GOT3 (cell line): ENCODE results near the gene DBR1.
"Not testable (repeated sequence)": the region's sequence is repeated elsewhere in the genome, so short reads cannot be mapped to it uniquely, and the experiment has no call there.

Experiments
- DNase-seq: peaks from one replicate; lab custom pipeline; 2025; ENCODE audit warnings: mixed read lengths; lab: John Stamatoyannopoulos, UW

DBR1 gene

DNA sequence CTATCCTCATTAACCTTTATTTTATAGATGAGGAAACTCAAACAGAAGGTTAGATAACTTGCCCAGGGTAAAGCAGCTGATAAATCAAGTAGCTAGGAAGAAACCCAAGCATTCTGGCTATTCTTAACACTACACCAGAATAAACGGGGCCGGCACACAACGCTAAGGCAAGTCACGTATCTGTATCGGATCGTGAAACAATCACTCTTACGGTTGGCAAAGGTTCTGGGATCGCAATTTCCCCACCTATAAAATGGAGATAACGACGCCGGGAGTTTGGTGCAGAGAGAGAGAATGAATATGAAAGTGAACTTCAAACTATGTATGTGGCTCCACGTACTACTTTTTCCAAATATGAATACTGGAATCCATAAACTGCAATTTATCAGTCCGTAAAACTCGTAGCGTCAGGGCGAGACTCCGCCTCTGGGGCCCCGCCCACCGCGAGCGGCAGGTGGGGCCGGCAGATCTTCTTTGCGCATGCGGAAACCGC lies 12.1 kb upstream of the DBR1 start:
- DNase-seq: no peak

DNA sequence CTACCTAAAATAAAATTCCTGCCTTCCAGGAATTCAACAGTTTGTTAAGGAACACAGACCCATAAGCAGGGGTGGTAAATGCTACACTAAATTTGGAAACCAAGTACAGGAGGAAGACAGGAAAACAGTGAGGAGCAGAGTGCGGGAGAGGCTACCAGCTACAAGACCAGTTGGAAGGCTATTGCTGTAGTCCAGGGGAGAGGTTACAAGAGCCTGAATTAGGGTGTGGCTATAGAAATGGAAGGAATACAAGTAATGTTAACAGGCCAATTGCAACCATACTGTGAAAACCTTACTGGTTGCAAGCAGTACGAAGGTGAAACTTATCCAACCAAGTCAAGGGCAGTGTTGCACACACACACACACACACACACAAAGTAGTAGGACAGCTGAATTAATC lies 11.5 kb upstream of the DBR1 start:
- no peak for DNase-seq

DNA sequence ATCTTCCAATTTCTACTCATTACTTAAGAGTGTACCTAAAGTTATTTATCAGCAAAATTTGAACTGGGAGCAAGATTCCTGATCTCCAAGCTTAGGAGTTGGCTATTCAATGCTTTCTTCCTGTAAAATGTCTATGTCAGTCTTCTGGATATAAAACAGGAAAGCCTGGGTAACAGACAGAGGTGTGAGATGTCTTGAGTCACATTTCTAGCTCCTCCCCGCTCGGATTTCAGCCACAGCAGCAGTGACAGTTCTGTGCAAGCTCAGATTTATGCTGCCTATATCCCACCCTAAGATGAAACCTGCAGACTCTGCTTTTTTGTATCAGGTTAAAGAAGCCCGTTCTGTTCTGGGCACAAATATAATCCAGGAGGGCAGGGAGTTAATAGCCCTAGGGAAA lies 10.3 kb upstream of the DBR1 start:
- DNase-seq: no peak

DNA sequence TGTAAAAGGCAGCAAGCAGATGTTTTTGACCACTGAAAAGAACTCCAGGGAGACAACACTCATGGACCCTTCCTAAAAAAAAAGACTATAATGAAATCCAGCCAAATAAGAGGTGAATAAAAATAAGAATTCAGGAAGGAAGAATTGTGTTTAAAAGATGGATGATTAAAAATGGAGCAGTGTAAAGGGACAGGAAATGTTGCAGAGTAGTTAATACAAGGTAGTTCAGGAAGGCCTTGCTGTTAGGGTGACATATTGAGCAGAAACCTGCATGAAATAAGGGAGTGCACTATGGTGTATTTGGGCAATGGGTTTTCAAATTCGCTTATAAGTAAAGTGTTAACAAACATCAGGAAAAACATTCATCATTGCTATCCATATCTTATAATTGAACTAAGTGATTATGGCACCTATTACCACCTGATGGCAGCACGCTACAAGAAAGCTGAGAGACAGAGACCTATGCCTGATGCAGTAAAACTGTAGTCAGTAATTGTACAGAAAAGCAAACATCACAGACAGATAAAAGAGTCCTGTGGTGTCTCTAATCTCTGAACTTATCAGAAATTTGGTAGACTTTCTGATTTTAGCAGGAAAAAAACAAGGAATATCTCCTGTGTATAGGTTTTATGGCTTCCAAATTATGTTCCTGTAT lies 5.8 kb upstream of the DBR1 start:
- DNase-seq: no peak

DNA sequence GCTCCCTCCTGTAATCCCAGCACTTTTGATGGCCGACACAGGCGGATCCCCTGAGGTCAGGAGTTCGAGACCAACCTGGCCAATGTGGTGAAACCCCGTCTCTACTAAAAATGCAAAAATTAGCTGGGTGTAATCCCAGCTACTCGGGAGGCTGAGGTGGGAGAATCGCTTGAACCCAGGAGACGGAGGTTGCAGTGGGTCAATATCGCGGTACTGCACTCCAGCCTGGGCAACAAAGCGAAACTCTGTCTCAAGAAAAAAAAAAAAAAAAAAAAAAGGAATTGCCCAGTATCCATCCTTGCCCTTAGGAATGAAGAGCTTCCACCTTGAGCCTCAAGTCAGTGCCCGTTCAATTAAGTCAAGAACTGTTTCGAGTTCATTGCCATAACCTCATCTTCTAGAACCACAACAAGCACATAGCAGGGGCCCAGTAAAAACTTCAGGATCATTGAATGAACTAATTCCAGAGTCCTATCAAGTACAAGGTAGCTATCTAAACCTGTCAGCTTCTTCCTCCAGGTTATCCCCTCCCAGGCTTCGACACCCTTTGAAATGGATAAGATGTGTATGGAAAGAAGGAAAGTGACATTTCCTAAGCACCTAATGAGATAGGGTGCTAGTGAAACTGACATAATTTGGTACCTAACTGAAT lies 826 bp downstream of the DBR1 start:
- no peak for DNase-seq

DNA sequence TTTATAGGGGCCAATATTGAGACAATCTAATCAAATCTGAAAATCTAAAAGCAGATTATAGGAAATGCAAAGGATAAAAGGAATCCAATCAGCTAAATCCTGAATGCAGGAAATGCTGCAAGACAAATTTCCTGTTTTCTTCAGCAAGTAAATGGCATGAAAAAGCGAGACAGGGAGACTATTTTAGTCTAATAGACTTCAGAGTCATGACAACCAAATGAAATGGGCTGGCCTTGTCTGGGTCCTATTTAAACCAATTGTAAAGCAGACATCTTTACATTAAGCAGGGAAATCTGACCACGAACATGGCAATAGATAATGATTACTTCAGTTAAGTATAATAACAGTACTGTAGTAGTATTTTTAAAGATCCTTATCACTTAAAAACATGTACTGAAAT lies 2.1 kb downstream of the DBR1 start:
- no peak for DNase-seq

DNA sequence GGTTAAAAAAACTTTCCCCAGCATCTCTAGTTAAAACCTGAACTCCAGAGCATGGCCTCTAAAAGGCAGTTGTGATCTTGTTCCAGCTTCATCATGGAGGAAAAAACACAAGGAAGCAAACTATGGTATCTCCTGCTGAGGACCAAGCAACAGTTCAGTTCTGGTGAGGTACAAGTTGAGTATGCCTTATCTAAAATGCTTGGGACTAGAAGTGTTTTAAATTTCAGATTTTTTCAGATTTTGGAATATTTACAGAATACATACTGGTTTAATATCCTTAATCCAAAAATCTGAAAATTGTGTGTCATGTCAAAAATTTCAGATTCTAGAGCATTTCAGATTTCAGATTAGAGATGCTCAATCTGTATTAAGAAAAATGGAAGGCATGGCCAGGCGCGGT lies 9.7 kb downstream of the DBR1 start:
- no peak for DNase-seq

DNA sequence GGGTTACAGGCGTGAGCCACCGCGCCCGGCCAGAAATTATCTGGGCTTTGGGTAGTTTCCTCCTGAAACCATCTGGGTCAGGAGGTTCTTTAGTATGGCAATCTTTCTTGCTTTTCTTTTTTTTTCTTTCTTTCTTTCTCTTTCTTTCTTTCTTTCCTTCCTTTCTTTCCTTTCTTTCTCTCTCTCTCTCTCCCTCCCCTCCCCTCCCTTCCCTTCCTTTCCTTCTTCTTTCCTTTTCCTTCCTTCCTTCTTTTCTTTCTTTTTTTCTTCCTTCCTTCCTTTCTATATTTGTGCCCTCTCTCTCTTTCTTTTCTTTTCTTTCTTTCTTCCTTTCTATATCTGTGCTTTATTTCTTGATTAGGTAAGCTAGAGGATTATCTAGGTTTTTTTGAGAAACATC lies 17.0 kb downstream of the DBR1 start:
- no peak for DNase-seq

DNA sequence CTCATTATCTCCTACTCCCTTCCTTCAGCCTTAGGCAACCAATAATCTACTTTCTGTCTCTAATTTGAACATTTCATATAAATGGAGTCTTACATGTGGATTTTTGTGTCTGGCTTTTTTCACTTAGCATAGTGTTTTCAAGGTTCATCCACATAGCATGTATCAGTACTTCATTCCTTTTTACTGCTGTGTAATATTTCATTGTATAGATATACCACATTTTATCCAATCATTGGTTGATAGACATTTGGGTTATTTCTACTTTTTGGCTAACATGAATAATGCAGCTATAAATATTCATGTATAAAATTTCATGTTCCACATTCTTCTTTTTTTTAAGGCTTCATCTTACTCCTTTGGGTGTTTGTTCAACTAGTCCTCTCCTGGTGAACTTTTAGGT lies 20.2 kb downstream of the DBR1 start:
- DNase-seq: no peak

DNA sequence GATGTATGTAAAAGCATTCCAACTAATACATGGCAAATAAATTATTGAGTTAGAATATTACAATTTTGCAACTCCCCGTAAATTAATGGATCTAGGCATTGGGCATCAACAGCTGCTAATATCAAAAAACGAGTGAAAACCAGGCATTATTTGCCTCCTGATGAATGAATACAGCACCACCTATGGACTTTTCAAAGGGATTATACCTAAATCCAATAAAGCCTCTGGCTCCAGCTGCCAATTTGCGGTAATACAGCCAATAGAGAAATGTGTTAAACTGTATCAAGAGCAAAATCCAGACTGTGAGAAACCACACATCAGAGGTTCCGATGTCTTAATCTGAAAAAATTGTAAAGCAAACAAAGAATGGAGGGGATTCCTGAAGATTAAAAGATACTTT lies 26.2 kb downstream of the DBR1 start:
- no peak for DNase-seq

DNA sequence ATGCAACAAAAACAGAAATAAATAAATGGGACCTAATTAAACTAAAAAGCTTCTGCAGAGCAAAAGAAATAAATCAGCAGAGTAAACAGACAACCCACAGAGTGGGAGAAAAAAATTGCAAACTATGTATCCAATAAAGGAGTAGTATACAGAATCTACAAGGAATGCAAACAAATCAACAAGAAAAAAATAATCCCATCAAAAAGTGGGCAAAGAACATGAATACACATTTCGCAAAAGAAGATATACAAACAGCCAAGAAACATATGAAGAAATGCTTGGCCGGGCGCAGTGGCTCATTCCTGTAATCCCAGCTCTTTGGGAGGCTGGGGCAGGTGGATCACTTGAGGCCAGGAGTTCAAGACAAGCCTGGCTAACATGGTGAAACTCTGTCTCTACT lies 32.5 kb downstream of the DBR1 start:
- not testable (repeated sequence) for DNase-seq

DNA sequence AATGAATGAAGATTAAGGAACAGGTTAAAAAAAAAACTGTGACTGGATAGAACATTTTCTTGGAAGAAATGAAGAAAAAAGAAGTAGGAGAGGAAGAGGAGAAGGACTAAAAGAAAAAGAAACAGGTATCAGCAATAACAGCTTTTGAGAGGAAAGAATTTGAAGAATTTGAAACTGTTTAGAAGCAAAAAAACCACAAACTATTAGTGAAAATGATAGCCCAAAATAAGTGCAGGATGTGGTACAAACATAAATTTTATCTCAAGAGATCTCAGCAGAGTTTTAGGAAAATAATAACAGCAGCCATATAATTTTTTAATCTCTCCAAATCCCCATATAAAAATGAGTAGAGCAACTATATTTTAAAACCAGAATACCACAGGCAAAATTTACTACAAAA lies 33.8 kb downstream of the DBR1 start:
- no peak for DNase-seq

DNA sequence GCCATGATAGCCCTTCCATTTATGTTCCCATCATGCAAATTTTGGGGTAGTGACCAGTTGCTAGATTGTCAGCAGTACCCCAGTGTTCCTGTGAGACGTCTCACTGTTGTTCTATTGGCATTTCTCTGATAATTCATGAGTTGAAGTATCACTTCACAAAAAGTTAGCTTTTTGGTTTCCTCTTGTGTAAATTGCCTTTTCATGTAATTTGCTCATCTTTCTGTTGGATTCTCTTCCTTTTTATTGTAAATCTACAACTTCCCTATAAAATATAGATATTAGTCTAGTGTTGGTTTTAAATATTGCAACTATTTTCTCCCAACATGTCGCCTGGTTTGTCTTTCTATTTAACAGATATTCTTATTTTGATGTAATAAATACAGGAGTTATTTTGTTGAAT lies 35.0 kb downstream of the DBR1 start:
- no peak for DNase-seq

DNA sequence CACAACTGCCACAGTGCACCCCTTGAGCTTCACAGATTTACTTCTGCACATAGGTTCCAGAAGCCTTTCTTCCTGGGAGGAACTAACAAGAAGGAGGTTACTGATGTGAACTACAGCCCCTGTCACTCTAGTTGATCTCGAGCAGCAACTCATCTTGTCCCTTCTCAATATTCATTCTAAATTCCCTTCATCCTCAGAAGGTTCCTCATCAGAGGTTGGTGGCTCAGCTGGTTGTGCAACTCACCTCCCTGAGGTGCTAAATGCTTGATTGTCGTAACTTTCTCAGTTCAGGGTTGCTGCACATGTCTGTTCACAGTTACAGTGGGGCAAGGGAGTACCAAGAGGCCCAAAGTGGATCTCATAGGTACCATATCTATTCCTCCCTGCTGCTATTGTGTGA lies 36.9 kb downstream of the DBR1 start:
- DNase-seq: no peak

DNA sequence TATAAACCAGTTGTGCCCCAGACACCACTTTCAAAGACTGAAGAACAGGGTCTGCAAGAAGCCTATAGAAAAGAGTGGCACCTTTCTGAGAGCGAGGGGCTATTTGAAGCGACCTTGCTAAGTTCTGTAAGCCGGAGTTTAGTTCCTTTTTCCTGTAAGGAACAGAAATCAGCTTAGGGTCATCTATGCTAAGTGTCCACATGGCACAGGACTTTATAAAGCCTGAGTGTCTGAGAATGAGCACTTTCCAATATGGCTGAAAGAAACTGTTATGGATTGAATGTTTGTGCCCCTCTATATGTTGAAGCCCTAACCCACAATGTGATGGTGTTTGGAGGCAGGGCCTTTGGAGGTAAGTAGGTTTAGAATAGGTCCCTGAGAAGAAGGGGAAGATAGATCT lies 38.5 kb downstream of the DBR1 start:
- no peak for DNase-seq

DNA sequence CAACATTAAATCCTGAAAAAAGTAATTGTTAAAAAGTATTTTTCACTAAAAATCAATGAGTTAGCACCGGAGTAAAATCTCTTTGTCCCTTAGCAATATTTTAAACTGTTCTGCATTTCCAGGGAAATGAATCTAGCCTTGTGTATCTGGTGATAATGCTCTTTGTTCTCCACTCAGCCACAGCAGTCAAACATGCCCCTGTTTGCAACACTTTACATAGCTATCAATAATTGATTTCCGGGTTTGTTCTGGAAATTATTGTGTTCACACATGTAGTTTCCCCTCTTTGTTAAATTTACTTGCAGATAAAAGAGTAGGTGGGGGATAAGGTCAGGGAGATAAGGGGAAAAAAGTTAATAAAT lies 38.9 kb downstream of the DBR1 start:
- DNase-seq: no peak

DNA sequence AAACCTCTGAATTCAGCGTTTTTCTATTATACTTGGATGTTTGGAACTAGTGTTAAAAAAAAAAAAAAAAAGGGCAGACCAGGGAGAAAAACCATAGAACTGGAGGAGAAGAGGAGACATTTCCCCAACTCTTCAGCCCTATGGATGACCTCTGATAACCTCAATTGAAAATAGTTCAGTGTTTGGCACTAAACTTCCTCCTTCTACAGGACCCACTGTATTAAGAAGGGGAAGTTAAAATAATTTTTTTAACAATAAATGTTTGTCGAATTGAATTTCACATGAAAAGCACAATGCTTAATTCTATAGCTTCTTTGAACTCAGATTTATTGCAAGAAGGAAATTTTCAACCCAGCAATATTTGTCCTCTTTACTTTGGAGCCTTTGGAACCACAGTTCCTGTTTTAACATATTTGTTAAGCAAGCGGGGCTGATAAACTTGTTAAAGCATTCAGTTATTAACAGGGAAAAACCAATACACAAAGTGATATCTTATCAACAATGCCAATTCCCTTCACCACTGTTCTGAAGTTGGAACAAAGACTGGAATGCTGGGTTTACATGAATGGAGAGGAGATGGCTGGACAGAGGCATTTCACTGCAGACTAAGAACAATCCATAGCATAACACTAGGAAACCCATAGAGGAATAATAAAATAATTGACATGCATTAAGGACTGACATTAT lies 39.4 kb downstream of the DBR1 start:
- DNase-seq: no peak

DNA sequence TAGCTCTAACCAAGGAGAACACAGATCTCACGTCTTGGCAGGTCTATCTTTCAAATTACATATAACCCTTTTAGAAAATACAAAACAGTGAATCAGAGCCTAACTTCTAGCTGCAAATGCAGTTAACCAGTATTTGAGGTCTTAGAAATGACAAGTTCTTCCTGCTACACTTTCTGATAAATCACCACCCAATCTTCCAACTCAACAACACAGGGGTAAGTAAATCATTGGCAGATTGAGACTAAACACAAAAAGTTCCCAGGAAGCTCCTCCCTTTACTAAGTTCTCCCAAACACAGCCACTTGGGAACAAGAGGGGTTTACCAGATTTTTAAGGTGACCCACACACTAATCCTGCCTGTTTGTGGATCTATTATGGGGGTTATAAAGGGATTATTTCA lies 42.5 kb downstream of the DBR1 start, which contains the start of gene A4GNT:
Gene A4GNT (minus strand): TSS at position 152 of the 400 bp plus-strand sequence. CDS start 1,134 bp downstream, outside the sequence.
- DNase-seq: no peak

DNA sequence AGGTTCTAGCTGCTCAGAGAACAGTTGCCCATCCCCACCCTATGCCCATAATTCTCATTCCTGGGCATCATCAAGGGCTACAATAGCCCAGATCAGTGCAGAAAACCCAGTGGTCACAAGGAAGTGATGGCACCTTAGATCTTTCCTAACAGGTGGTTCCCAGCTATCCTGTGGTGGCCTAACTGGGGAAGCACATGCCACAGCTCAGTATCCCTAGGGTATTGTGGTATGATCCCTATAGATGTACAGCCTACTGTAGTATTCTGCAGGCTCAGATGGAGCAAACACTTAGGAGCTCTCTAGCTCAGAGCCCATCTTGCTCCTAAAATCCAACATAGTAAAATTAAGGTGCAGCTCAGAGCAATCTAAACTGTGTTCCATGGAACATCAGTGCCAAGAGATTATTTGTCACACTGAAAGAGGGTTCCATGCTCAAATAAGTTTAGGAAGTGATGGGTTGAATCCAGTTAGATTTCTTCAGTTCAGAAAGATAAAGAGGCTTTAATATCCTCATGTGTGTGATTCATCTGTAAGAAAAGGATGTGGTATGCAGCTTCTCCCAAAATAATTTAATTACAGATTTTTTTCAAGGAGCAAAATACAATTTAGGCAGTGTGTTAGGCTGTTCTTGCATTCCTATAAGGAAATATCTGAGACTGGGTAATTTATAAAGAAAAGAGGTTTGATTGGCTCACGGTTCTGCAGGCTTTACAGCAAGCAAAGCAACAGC lies 46.9 kb downstream of the DBR1 start:
- DNase-seq: no peak

DNA sequence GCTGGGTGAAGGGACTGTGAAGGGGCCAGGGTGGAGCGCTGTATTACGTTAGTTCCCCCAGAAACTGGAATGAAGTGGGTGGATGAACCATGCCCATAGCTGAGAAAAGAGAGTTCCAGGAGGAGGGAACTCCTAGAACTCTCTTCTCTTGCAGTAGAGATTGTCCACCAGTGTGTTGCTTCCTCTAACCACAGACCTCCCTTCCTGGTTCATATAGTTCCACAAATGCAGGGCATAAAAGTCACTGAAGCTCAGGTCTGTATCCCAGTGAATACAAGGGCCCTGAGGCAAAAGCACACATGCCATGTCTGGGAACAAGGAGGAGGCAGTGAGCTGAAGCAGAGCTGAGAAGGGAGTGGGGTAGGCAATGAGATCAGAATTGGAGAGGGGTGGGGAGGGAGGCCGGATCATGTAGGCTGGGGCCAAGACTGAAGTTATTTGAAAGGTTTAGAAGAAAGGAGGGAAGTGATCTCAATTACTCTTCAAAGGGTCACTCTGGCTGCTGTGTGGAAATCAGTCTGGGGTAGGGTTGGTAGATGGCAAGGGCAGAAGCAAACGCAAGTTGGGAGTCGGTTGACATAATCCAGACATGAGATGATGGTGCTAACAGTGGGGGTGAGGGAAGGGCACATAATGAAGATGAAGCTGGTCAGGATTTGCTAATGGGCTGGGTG lies 49.0 kb downstream of the DBR1 start:
- DNase-seq: no peak

DNA sequence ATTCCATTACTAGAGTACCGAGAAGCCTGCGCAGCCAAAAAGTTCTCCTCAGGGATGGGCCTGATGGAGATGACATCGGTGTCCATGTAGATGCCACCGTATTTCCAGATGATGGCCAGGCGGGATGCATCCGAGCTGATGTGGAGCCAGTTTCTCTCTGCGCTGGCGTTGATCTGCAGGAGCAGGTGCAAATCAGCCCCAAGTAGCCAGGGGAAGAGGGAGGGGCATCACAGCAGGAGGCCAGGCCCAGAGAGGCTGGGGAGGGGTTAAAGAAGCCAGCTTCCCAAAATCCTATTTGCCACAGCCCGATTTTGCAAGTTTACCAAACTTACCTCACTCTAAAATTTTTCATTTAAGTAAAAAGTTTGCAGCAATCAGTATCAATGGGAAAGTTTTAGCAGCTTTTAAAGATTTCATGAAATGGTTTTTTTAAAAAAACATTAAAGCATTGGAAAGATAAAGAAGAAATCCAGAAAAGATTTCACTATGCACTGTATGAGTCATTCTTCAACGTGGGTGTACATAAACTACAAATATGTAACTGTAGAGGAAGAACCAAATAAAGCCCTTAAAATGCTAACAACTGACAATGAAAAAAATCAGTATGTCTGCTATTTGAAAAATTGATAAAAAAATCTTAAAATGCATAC lies 49.9 kb downstream of the DBR1 start:
- no peak for DNase-seq

DNA sequence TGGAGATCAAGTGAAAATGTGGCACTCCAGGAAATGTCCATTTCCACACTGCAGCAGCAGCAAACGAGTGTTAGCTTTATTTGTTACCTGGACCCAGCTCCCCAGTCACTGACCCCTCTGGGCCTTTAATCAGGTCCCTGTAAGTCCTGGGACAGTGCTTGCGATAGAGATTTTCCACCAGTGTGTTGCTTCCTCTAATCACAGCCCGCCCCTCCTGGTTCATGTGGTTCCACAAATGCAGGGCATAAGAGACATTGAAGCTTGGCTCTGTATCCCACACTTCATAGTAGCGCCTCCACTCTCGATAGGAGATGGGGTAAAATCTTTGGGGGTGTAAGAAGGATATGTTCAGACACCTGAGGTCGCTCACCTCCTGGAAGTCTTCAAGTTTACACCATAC lies 50.5 kb downstream of the DBR1 start:
- no peak for DNase-seq
